Lower leg skin (tissue), 3 donors: ENCODE measurements around the gene GPRIN1.

ENCODE experiments used
- POLR2A ChIP-seq, 2 donors: fragments of 450-650 bp; IDR thresholded peaks; one replicate each; pipeline ENCODE4 v1.6.1; 2016 to 2017; ENCODE audit warnings: antibody characterized with exemption in 2 of 2, mild to moderate bottlenecking in 1 of 2, moderate library complexity in 1 of 2
- TF ChIP-seq, protein P1 (sequence below), 3 donors: fragments of 450-650 bp; IDR thresholded peaks; one replicate each; pipeline ENCODE4 v1.5.1; 2016; ENCODE audit warnings: antibody characterized with exemption in 3 of 3, mild to moderate bottlenecking in 3 of 3, moderate library complexity in 2 of 3

GRCh38 chr5:176644878-176645670 lies 35.1 kb upstream of the GPRIN1 start:
- TF ChIP-seq POLR2A (IDR thresholded peaks at IDR 0.05): no peak
- TF ChIP-seq, protein P1, sequence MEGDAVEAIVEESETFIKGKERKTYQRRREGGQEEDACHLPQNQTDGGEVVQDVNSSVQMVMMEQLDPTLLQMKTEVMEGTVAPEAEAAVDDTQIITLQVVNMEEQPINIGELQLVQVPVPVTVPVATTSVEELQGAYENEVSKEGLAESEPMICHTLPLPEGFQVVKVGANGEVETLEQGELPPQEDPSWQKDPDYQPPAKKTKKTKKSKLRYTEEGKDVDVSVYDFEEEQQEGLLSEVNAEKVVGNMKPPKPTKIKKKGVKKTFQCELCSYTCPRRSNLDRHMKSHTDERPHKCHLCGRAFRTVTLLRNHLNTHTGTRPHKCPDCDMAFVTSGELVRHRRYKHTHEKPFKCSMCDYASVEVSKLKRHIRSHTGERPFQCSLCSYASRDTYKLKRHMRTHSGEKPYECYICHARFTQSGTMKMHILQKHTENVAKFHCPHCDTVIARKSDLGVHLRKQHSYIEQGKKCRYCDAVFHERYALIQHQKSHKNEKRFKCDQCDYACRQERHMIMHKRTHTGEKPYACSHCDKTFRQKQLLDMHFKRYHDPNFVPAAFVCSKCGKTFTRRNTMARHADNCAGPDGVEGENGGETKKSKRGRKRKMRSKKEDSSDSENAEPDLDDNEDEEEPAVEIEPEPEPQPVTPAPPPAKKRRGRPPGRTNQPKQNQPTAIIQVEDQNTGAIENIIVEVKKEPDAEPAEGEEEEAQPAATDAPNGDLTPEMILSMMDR (IDR thresholded peaks at IDR 0.05): no peak
